Mononuclear cell (primary cell): ENCODE measurements around the gene VTI1A. TPM values are rescaled to one million over a fixed set of nuclear protein-coding genes. Genes with fewer than 3 reads are reported as not detected.

ENCODE experiments used
- H3K27me3 ChIP-seq: 2 replicates; pipeline ENCODE4 v1.6.0; 2011; ENCODE audit warnings: low read length, control low read depth; ENCODE audit not compliant: insufficient read depth
- H3K4me1 ChIP-seq: 2 replicates; pipeline ENCODE4 v1.5.1; 2011; ENCODE audit warnings: mild to moderate bottlenecking, low read length, control low read depth; ENCODE audit not compliant: insufficient read depth
- H3K4me3 ChIP-seq: 2 replicates; pipeline ENCODE4 v1.5.1; 2011; ENCODE audit warnings: mild to moderate bottlenecking, low read length, moderate library complexity
- H3K9me3 ChIP-seq: 2 replicates; pipeline ENCODE4 v1.5.1; 2011; ENCODE audit warnings: low read depth, mild to moderate bottlenecking, control low read depth, low read length
- total RNA-seq: library from RNA; depleted of rRNA; stranded (reverse); fragments of >200 nt; gene quantifications from one replicate; pipeline ENCODE4 v1.2.3, GENCODE V29; 2012

VTI1A gene
- total RNA-seq, 1 donor: 65.4 TPM

- Histone ChIP-seq H3K9me3 (peaks cover 3% of the 10 kb centered on the region), H3K4me1 (no peaks in the 10 kb centered on the region), H3K4me3 (no peak overlapping the region), H3K27me3 (no peaks in the 10 kb centered on the region)
Measured at GRCh38 chr10:112783351-112784021, 336.5 kb downstream of the VTI1A start.

DNA sequence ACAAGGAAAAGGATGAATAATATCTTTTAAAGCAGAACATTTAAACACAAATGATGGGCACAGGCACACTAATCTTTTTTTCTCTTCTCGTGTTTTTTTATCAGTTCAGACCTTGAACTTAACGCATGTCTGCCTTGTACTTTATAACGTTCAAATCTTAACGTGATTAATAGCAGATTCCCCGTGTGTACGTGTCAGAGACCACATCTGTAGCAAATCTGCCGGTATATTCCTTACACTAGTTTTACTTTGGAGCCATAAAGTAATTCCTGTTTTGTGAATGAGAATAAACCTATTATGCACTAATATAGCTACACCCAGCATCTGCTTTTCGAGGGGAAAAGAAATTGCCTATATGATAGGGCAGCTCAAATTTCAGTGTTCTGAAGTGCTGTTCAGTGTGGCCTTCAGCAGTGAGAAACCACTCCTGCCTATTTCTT, 337.0 kb downstream of the VTI1A start:
- Histone ChIP-seq H3K9me3 (peaks cover 9% of the 10 kb centered on the region), H3K27me3 (no peaks in the 10 kb centered on the region), H3K4me1 (no peaks in the 10 kb centered on the region), H3K4me3 (no peak overlapping the region)

DNA sequence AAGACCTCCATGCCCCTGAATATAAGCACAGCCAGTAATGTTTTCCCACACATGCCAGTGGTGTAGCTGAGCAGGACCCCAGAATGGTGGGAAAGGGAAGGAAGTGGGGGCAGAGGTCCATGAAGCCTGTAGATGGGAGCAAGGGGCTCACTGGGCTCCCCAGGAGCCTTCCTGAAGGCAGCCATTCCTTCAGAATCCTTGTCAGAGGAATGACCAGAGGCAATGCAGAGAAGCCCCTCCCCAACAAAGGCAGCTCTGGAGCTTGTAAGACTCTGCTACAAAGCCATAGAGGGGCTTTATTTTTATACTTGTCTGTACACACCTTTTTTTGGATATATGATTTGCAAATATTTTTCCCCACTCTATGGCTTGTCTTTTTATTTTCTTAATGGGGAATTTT, 338.1 kb downstream of the VTI1A start:
- Histone ChIP-seq H3K4me3 (no peak overlapping the region), H3K27me3 (no peaks in the 10 kb centered on the region), H3K4me1 (no peaks in the 10 kb centered on the region), H3K9me3 (peaks cover 13% of the 10 kb centered on the region)

DNA sequence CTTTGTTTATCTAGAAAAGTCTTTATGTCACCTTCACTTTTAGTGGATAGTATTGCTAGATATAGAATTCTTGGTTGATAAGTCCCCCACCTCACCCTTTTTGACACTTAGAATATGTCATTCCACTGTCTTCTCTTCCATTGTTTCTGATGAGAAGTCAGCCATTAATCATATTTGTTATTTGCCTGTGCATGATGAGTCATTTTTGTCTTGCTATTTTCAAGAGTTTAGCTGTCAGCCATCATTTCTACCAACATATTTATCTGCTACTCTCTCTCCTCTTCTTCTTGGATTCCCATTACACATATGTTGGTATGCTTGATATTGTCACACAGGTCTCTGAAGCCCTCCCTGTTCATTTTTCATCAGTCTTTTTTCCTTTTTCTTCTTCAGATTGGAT, 342.2 kb downstream of the VTI1A start:
- Histone ChIP-seq H3K4me1 (no peaks in the 10 kb centered on the region), H3K4me3 (no peak overlapping the region), H3K27me3 (no peaks in the 10 kb centered on the region)

DNA sequence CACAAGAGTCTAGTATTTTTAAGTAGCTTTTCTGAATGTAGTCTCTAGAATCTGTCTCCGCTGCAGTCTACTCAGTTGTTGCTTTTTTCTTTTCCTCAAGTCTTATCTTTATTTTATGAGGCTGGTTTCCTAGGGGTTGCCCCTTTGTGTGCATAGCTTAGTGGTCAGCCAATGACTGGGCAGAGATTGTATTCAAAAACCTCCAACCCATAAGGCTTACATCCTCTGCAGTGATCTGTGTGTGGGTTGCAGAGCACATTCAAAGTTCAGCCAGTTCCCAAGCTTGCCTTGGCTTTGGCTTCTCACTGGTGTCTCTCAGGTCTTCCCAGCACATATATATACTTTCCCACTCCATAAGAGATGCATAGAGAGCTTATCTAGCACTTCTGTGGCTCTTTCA, 343.0 kb downstream of the VTI1A start:
- Histone ChIP-seq H3K27me3 (no peaks in the 10 kb centered on the region), H3K9me3 (peaks cover 13% of the 10 kb centered on the region), H3K4me1 (no peaks in the 10 kb centered on the region), H3K4me3 (no peak overlapping the region)

More for the DNA sequence above, 342.2 kb downstream of the VTI1A start:
- peaks cover 13% of the 10 kb centered on the region for H3K9me3 ChIP-seq

GRCh38 chr10:112790921-112791320, 343.9 kb downstream of the VTI1A start:
- Histone ChIP-seq H3K27me3 (no peaks in the 10 kb centered on the region), H3K9me3 (peaks cover 13% of the 10 kb centered on the region), H3K4me3 (no peak overlapping the region), H3K4me1 (no peaks in the 10 kb centered on the region)

DNA sequence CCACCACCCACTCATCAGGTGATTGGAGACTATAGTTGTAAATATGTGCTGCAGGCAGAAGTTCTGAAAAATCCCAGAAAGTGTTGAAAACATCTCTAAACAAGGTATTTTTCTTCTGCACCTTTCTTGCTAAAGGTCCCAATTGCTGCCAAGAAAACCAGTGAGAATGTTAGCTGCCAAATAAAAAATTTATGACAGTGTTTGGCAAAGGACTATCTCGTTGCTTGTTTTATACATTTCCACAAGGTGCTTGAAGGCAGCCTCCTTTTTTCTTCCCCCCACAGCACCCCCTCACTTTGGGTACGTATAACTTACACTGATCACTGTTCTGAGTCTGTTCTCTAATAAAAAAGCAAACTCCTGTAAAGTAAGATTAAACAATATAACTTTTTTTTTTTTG, 344.4 kb downstream of the VTI1A start:
- Histone ChIP-seq H3K4me3 (no peak overlapping the region), H3K9me3 (peaks cover 13% of the 10 kb centered on the region)

GRCh38 chr10:112792487-112793201, 345.6 kb downstream of the VTI1A start:
- H3K9me3 ChIP-seq: peaks cover 13% of the 10 kb centered on the region
- no peaks in the 10 kb centered on the region for H3K27me3 ChIP-seq
- H3K4me1 ChIP-seq: no peaks in the 10 kb centered on the region
- H3K4me3 ChIP-seq: no peak overlapping the region

More for the DNA sequence above, 344.4 kb downstream of the VTI1A start:
- H3K4me1 ChIP-seq: no peaks in the 10 kb centered on the region
- no peaks in the 10 kb centered on the region for H3K27me3 ChIP-seq

- Histone ChIP-seq H3K27me3 (no peaks in the 10 kb centered on the region), H3K9me3 (peaks cover 10% of the 10 kb centered on the region), H3K4me3 (no peak overlapping the region), H3K4me1 (no peaks in the 10 kb centered on the region)
Measured at GRCh38 chr10:112793202-112793921, 346.3 kb downstream of the VTI1A start.

DNA sequence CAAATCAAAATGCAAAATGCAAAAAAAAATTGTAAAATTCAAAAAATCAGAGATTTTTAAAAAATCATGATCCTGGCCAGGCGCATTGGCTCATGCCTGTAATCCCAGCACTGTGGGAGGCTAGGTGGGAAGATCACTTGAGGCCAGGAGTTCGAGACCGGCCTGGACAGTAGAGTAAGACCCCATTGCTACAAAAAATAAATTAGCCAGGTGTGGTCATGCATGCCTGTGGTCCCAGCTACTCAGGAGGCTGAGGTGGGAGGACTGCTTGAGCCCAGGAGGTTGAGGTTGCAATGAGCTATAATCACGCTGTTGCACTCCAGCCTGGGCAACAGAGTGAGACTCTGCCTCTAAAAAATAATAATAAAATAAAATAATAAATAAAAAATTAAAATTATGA, 347.2 kb downstream of the VTI1A start:
- Histone ChIP-seq H3K9me3 (peaks cover 2% of the 10 kb centered on the region), H3K4me3 (no peak overlapping the region), H3K27me3 (no peaks in the 10 kb centered on the region), H3K4me1 (no peaks in the 10 kb centered on the region)

GRCh38 chr10:112795067-112795466, 348.1 kb downstream of the VTI1A start:
- no peaks in the 10 kb centered on the region for H3K9me3 ChIP-seq
- H3K4me1 ChIP-seq: no peaks in the 10 kb centered on the region
- no peaks in the 10 kb centered on the region for H3K27me3 ChIP-seq
- H3K4me3 ChIP-seq: no peak overlapping the region

DNA sequence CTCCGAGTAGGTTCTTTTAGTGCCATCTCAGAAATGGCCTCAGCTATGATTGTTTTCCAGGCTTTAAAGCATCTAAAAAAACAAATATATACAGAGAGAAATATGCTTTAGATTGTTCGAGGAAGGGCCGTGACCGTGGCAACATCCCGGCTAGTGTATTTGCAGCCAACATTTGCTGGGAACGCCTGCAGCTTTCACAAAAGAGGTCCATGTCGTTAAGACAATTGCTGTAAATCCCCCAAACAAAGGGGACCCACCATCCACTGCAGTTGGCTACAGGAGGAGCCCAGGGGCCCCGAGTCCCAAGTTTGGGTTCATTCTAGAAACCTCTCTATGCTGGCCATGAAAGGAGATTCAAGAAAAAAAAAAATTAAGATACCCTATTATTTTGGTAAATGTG, 350.2 kb downstream of the VTI1A start:
- H3K4me3 ChIP-seq: no peak overlapping the region
- H3K9me3 ChIP-seq: no peaks in the 10 kb centered on the region
- no peaks in the 10 kb centered on the region for H3K27me3 ChIP-seq
- H3K4me1 ChIP-seq: no peaks in the 10 kb centered on the region

DNA sequence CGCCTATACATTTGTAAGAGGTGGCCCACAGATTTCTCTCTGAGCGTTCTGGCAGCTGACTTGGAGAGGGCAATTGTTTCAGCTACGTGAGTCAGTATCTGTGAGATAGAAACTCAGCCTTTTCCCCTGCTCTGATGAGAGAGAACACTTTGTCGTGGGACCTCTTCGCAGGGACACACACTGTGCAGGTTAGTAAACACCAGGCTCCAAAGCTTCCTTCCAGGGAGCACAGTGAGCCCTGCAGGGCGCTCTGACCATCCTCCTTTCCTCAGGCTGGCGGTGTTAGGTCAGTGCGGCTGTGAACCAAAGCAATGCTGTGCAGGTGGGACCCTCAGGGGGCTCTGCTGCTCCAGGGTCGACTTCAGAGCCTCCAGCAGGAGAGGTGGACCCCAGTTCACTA, 350.8 kb downstream of the VTI1A start:
- H3K4me3 ChIP-seq: no peak overlapping the region
- H3K9me3 ChIP-seq: no peaks in the 10 kb centered on the region
- no peaks in the 10 kb centered on the region for H3K27me3 ChIP-seq
- H3K4me1 ChIP-seq: no peaks in the 10 kb centered on the region

DNA sequence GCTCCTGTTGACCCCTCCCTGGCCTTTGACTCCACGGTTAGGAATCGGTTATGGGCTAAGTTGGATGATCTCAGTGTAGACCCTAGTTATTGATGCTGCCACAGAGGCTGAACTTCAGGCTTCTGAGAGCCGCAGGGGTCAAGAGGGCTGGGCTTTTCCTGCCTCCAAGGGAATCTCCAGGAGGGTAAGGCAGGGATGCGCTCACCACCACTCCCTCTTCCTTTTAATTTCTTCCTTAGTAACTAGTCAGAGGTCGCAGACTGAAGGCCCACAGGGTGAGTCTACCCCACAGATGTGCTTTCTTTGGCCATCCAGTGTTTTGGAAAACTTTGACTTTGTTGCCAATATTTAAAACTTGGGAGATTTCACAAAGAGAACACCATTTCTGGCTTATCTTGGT, 352.0 kb downstream of the VTI1A start:
- H3K4me1 ChIP-seq: no peaks in the 10 kb centered on the region
- H3K27me3 ChIP-seq: no peaks in the 10 kb centered on the region
- H3K4me3 ChIP-seq: no peak overlapping the region
- H3K9me3 ChIP-seq: no peaks in the 10 kb centered on the region

DNA sequence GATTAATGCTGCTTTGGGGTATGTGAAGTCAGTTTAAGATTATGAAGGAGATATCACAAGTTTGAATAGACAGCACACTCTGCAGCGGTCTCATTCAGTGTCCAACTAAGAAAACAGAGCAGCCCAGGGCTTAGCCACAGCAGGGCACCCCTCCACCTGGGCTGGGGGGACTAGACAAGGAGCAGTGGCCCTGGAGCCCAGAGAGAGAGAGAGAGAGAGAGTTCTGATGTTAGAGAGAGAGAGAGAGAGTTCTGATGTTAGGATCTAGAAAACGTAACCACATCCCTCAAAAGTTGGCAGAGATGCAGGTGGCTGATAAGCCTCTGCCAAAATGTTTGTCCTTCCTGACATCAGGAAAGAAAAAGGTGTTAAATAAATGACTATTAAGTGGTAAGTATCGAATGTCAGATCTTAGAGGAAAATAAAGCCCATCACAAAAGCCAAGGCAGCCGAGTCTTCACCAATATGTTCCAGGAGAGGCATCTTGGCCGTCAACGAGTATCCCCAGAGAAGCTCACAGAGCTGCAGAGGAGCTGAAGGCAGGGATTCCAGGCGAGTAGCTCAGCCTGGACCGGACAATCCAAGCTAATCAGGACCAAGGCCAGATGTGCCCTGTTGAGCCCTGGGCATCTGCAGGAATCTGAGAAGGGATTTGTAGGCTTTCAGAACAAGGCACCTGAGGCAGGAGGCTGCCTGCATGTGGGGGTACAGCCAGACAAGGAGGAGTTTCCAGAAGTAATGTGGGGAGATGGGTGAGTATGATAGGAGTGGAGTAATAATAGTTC, 352.9 kb downstream of the VTI1A start:
- no peak overlapping the region for H3K4me3 ChIP-seq
- no peaks in the 10 kb centered on the region for H3K27me3 ChIP-seq

More for the DNA sequence above, 352.9 kb downstream of the VTI1A start:
- no peaks in the 10 kb centered on the region for H3K9me3 ChIP-seq
- no peaks in the 10 kb centered on the region for H3K4me1 ChIP-seq
